K562 (cell line): ENCODE results near the gene PSMD2. TPM values are rescaled to one million over a fixed set of nuclear protein-coding genes. Genes with fewer than 3 reads are reported as not detected.
A peak's percentile ranks its signal among the peaks of the same experiment; 100 is the strongest.

Experiments used
- ARID2 ChIP-seq: fragments of 450-650 bp; IDR thresholded peaks from 2 replicates; pipeline ENCODE4 v1.6.1; 2017; ENCODE audit warnings: antibody characterized with exemption, mild to moderate bottlenecking
- ATF7 ChIP-seq: fragments of 450-650 bp; IDR thresholded peaks from 2 replicates; pipeline ENCODE4 v1.7.1; 2014; ENCODE audit warnings: mild to moderate bottlenecking, moderate library complexity
- BHLHE40 ChIP-seq: IDR thresholded peaks from 2 replicates; pipeline ENCODE4 v1.6.1; 2011; ENCODE audit warnings: low read length, improper control_type of control experiment
- C11orf30 ChIP-seq: fragments of 450-650 bp; IDR thresholded peaks from 2 replicates; pipeline ENCODE4 v1.6.1; 2016; ENCODE audit warnings: low read depth, mild to moderate bottlenecking
- CC2D1A ChIP-seq: fragments of 450-650 bp; IDR thresholded peaks from 2 replicates; pipeline ENCODE4 v1.6.1; 2017; ENCODE audit warnings: mild to moderate bottlenecking
- CHD1 ChIP-seq: fragments of 200-600 bp; sonication (generic); IDR thresholded peaks from one replicate; pipeline ENCODE4 v1.6.1; 2012; ENCODE audit warnings: mild to moderate bottlenecking, moderate library complexity, low read length, inconsistent platforms
- EP400 ChIP-seq: fragments of 450-650 bp; IDR thresholded peaks from 2 replicates; pipeline ENCODE4 v1.6.1; 2017; ENCODE audit warnings: antibody characterized with exemption, mild to moderate bottlenecking, moderate library complexity
- GATA2 ChIP-seq: sonication (generic); formaldehyde crosslinking; IDR thresholded peaks from 2 replicates; pipeline ENCODE4 v1.4.0; 2020; ENCODE audit warnings: mild to moderate bottlenecking, missing genetic modification reagents
- HCFC1 ChIP-seq: IDR thresholded peaks from 2 replicates; pipeline ENCODE4 v1.6.1; 2012; ENCODE audit warnings: low read depth, low read length, improper control_type of control experiment
- HDAC1 ChIP-seq, 2 experiments: fragments of 450-650 bp; IDR thresholded peaks; 2 replicates each; pipeline ENCODE4 v1.6.1; 2016 to 2017; ENCODE audit warnings: inconsistent platforms in 1 of 2, mild to moderate bottlenecking in 1 of 2, moderate library complexity in 1 of 2
- ILK ChIP-seq: fragments of 450-650 bp; IDR thresholded peaks from 2 replicates; pipeline ENCODE4 v1.6.1; 2016; ENCODE audit warnings: missing genetic modification characterization, low read depth, mild to moderate bottlenecking, missing compliant biosample characterization, moderate library complexity, borderline replicate concordance
- KAT2B ChIP-seq: IDR thresholded peaks from one replicate; pipeline ENCODE4 v1.6.1; 2012; ENCODE audit warnings: low read depth, mild to moderate bottlenecking, control low read depth, inconsistent platforms, low read length, moderate library complexity
- PRMT5 ChIP-seq: sonication (generic); formaldehyde crosslinking; IDR thresholded peaks from 2 replicates; pipeline ENCODE4 v1.5.0; 2020; ENCODE audit warnings: missing genetic modification reagents
- RAD51 ChIP-seq: fragments of 450-650 bp; IDR thresholded peaks from 2 replicates; pipeline ENCODE4 v1.7.1; 2016; ENCODE audit warnings: low read depth, mild to moderate bottlenecking, borderline replicate concordance
- ZNF324 ChIP-seq: fragments of 250-450 bp; sonication (Bioruptor Pico); IDR thresholded peaks from 2 replicates; pipeline ENCODE4 v1.4.0; 2020; ENCODE audit warnings: mild to moderate bottlenecking
- polyA plus RNA-seq, 8 experiments: library from polyadenylated mRNA; depleted of rRNA in 4 of 8; stranded (reverse) in 5 of 8; unstranded in 3 of 8; fragments of >200 nt; fragmentation: Nextera tagmentation in 2 of 8; fragmentation: Illumina TruSeq in 1 of 8; extraction: Ambion mirVana in 2 of 8; extraction: Trizol in 1 of 8; gene quantifications; 2 replicates each; pipeline versions ENCODE4 v1.2.1 to v1.2.3, GENCODE V29; 2011 to 2014; ENCODE audit warnings: inconsistent platforms in 1 of 8, missing spikeins in 1 of 8
- total RNA-seq, 7 experiments: library from RNA; depleted of rRNA in 6 of 7; stranded (reverse); fragments of >200 nt in 6 of 7; fragmentation: Illumina TruSeq in 2 of 7; extraction: Trizol in 2 of 7; gene quantifications; 2 replicates each; pipeline versions ENCODE4 v1.2.1 to v1.2.3, GENCODE V29; 2011 to 2021; ENCODE audit warnings: low replicate concordance in 1 of 7
- TF ChIP-seq, protein P1 (sequence below): sonication (generic); formaldehyde crosslinking; IDR thresholded peaks from 2 replicates; pipeline ENCODE4 v1.8.1; 2023; ENCODE audit warnings: mild to moderate bottlenecking, missing genetic modification reagents
- TF ChIP-seq, protein P2 (sequence below): fragments of 450-650 bp; formaldehyde crosslinking; conservative IDR thresholded peaks from 2 replicates; pipeline ENCODE4 v1.4.0; 2022; ENCODE audit warnings: mild to moderate bottlenecking, missing genetic modification characterization
- TF ChIP-seq, protein P3 (sequence below): fragments of 250-450 bp; sonication (Bioruptor Pico); IDR thresholded peaks from 2 replicates; pipeline ENCODE4 v1.4.0; 2020; ENCODE audit warnings: mild to moderate bottlenecking, moderate library complexity

The PSMD2 gene
- total and polyA plus RNA-seq, 9 of the 15 experiments (the other 6 are each of a cell fraction or from before 2014, with no cell fraction given) = 152 to 484 (median 295) TPM

DNA sequence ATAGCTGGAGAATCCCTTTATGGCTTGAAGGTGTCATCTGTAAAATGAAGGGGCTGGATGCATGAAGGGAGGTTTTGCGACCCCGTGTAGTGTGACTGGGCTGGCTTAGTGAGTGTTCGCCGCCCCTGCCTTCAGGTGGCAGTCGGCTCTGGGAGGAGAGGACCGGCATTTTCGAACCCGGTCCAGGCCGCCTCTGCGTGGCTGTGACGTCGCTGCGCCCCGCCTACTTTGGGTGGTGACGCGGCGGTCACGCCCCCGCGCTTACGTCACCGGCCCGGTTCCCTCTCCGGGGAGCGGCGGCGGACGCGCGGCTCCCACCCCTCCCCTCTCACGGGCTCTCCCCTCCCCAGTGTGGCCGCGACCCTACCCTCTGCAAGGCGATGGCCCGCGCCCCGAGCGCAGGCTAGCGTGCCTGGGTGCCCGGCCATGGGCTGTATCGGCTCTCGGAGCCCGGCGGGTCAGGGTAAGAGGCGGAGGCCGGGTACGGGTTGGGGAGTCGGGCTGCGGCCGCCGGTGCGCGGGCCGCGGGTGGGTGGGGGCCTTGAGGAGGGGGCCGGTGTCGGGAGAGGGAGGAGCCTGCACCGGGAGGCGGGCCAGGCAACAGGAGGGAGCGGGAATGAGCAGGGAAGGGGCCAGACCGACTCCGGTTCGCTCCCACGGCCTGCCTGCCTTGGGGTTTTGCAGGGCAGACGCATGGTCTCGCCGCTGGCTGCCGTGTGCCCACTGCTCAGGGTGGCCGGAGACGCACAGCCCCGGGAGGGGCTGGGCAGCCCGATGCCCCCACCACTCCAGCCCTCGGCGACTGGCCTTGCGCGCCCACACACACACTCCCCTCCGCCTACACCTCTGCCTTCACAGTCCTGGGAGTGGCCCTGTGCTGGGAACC lies 36.9 kb downstream of the PSMD2 start (continued):
- TF ChIP-seq CHD1 = peak; percentile 51
- TF ChIP-seq, protein P1, sequence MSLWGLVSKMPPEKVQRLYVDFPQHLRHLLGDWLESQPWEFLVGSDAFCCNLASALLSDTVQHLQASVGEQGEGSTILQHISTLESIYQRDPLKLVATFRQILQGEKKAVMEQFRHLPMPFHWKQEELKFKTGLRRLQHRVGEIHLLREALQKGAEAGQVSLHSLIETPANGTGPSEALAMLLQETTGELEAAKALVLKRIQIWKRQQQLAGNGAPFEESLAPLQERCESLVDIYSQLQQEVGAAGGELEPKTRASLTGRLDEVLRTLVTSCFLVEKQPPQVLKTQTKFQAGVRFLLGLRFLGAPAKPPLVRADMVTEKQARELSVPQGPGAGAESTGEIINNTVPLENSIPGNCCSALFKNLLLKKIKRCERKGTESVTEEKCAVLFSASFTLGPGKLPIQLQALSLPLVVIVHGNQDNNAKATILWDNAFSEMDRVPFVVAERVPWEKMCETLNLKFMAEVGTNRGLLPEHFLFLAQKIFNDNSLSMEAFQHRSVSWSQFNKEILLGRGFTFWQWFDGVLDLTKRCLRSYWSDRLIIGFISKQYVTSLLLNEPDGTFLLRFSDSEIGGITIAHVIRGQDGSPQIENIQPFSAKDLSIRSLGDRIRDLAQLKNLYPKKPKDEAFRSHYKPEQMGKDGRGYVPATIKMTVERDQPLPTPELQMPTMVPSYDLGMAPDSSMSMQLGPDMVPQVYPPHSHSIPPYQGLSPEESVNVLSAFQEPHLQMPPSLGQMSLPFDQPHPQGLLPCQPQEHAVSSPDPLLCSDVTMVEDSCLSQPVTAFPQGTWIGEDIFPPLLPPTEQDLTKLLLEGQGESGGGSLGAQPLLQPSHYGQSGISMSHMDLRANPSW (CRISPR knock-in tag) = peak; percentile 45; the same call in 1 of the 2 replicates
- TF ChIP-seq HDAC1 (IDR thresholded peaks at IDR 0.05) = no peak
- peak; percentile 96 for TF ChIP-seq ATF7
- no peak for TF ChIP-seq HCFC1
- TF ChIP-seq, protein P2, sequence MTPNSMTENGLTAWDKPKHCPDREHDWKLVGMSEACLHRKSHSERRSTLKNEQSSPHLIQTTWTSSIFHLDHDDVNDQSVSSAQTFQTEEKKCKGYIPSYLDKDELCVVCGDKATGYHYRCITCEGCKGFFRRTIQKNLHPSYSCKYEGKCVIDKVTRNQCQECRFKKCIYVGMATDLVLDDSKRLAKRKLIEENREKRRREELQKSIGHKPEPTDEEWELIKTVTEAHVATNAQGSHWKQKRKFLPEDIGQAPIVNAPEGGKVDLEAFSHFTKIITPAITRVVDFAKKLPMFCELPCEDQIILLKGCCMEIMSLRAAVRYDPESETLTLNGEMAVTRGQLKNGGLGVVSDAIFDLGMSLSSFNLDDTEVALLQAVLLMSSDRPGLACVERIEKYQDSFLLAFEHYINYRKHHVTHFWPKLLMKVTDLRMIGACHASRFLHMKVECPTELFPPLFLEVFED (CRISPR knock-in tag) = 0 out of 2 replicates have a peak, but pooled peaks have one; percentile 32
- TF ChIP-seq BHLHE40 = no peak
- peak; percentile 29; the same call in 1 of the 2 replicates for TF ChIP-seq EP400
- TF ChIP-seq GATA2 (CRISPR knock-in tag) = no peak
- TF ChIP-seq KAT2B = no peak
- peak; percentile 26; the same call in 1 of the 2 replicates for TF ChIP-seq ARID2
- no peak for TF ChIP-seq CC2D1A
- TF ChIP-seq C11orf30 = no peak
- TF ChIP-seq ILK = no peak
- no peak for TF ChIP-seq PRMT5 (CRISPR knock-in tag)
- TF ChIP-seq RAD51 = peak; percentile 47; the same call in 1 of the 2 replicates
- TF ChIP-seq ZNF324 (CRISPR knock-in tag) = no peak
- TF ChIP-seq, protein P3, sequence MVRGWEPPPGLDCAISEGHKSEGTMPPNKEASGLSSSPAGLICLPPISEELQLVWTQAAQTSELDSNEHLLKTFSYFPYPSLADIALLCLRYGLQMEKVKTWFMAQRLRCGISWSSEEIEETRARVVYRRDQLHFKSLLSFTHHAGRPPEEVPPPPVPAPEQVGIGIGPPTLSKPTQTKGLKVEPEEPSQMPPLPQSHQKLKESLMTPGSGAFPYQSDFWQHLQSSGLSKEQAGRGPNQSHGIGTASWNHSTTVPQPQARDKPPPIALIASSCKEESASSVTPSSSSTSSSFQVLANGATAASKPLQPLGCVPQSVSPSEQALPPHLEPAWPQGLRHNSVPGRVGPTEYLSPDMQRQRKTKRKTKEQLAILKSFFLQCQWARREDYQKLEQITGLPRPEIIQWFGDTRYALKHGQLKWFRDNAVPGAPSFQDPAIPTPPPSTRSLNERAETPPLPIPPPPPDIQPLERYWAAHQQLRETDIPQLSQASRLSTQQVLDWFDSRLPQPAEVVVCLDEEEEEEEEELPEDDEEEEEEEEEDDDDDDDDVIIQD (CRISPR knock-in tag) = no peak
